Mesenchymal stem cell (in vitro differentiated cells and primary cell): Measurements from ENCODE around the gene SNTN.

Experiments
- DNase-seq: peaks from one replicate; pipeline ENCODE4 v3.0.0-alpha.2; 2013
- H2AFZ ChIP-seq: one replicate; pipeline ENCODE4 v1.6.1; 2013; ENCODE audit warnings: low read depth, mild to moderate bottlenecking, control low read depth, inconsistent platforms, low read length, moderate library complexity
- H2AK5ac ChIP-seq: 2 replicates; pipeline ENCODE4 v1.6.1; 2013; ENCODE audit warnings: low read length, moderate library complexity, mild to moderate bottlenecking, inconsistent platforms; ENCODE audit not compliant: severe bottlenecking
- H2BK120ac ChIP-seq: one replicate; pipeline ENCODE4 v1.6.1; 2013; ENCODE audit warnings: low read depth, mild to moderate bottlenecking, inconsistent platforms, low read length, moderate library complexity
- H2BK12ac ChIP-seq, 2 experiments: one replicate each; pipeline ENCODE4 v1.6.1; 2013; ENCODE audit warnings: inconsistent platforms in 2 of 2, low read length in 2 of 2, mild to moderate bottlenecking in 2 of 2, moderate library complexity in 2 of 2, control low read depth in 1 of 2
- H2BK15ac ChIP-seq: one replicate; pipeline ENCODE4 v1.6.1; 2013; ENCODE audit warnings: mild to moderate bottlenecking, low read depth, inconsistent platforms; ENCODE audit not compliant: poor library complexity, severe bottlenecking
- H2BK5ac ChIP-seq: 2 replicates; pipeline ENCODE4 v1.6.1; 2013; ENCODE audit warnings: low read depth, mild to moderate bottlenecking, low read length, control low read depth, inconsistent platforms; ENCODE audit not compliant: poor library complexity, severe bottlenecking
- H3K14ac ChIP-seq, 2 experiments: one replicate each; pipeline ENCODE4 v1.6.1; 2013; ENCODE audit warnings: inconsistent platforms in 2 of 2, low read length in 2 of 2, control low read depth in 1 of 2, mild to moderate bottlenecking in 1 of 2, moderate library complexity in 1 of 2
- H3K18ac ChIP-seq, 2 experiments: one replicate each; pipeline ENCODE4 v1.6.1; 2013; ENCODE audit warnings: inconsistent platforms in 2 of 2, low read length in 2 of 2, control low read depth in 1 of 2, low read depth in 1 of 2, mild to moderate bottlenecking in 1 of 2
- H3K23ac ChIP-seq, 2 experiments: one replicate each; pipeline ENCODE4 v1.6.1; 2013; ENCODE audit warnings: inconsistent platforms in 2 of 2, low read length in 2 of 2, mild to moderate bottlenecking in 2 of 2, moderate library complexity in 2 of 2, control low read depth in 1 of 2
- H3K27ac ChIP-seq: 2 replicates; pipeline ENCODE4 v1.5.1; 2013; ENCODE audit warnings: mild to moderate bottlenecking, moderate library complexity, low read length, control low read depth, inconsistent platforms; ENCODE audit not compliant: poor library complexity, severe bottlenecking
- H3K27me3 ChIP-seq, 2 experiments: 2 replicates each; pipeline versions ENCODE4 v1.6.1 to v1.7.0; 2013; ENCODE audit warnings: low read length in 2 of 2, mild to moderate bottlenecking in 2 of 2, moderate library complexity in 2 of 2, control low read depth in 1 of 2, inconsistent platforms in 1 of 2; ENCODE audit not compliant: control insufficient read depth in 1 of 2, insufficient read depth in 1 of 2
- H3K36me3 ChIP-seq, 2 experiments: 2 replicates each; pipeline versions ENCODE4 v1.6.1 to v1.7.0; 2013; ENCODE audit warnings: low read length in 2 of 2, control low read depth in 1 of 2, inconsistent platforms in 1 of 2, low read depth in 1 of 2, mild to moderate bottlenecking in 1 of 2; ENCODE audit not compliant: insufficient read depth in 2 of 2, control insufficient read depth in 1 of 2
- H3K4ac ChIP-seq, 2 experiments: one replicate each; pipeline ENCODE4 v1.6.1; 2013; ENCODE audit warnings: inconsistent platforms in 2 of 2, low read length in 2 of 2, mild to moderate bottlenecking in 2 of 2, moderate library complexity in 2 of 2, control low read depth in 1 of 2, low read depth in 1 of 2
- H3K4me1 ChIP-seq: 2 replicates; pipeline ENCODE4 v1.6.1; 2013; ENCODE audit warnings: low read depth, low read length, control low read depth; ENCODE audit not compliant: control insufficient read depth, insufficient read depth
- H3K4me2 ChIP-seq: 2 replicates; pipeline ENCODE4 v1.6.1; 2013; ENCODE audit warnings: low read length, mild to moderate bottlenecking, inconsistent platforms; ENCODE audit not compliant: poor library complexity, severe bottlenecking
- H3K4me3 ChIP-seq, 2 experiments: 2 replicates each; pipeline versions ENCODE4 v1.5.1 to v1.7.0; 2013; ENCODE audit warnings: low read length in 2 of 2, mild to moderate bottlenecking in 2 of 2, control low read depth in 1 of 2, low read depth in 1 of 2; ENCODE audit not compliant: insufficient read depth in 1 of 2
- H3K79me1 ChIP-seq: replicated peaks from 2 replicates; pipeline ENCODE4 v1.6.1; 2013; ENCODE audit warnings: mild to moderate bottlenecking, control low read depth, low read length, inconsistent platforms; ENCODE audit not compliant: poor library complexity, severe bottlenecking
- H3K9ac ChIP-seq: 2 replicates; pipeline ENCODE4 v1.7.0; 2013; ENCODE audit warnings: mild to moderate bottlenecking, low read length, moderate library complexity
- H3K9me3 ChIP-seq: 2 replicates; pipeline ENCODE4 v1.7.0; 2013; ENCODE audit warnings: mild to moderate bottlenecking, low read length; ENCODE audit not compliant: control insufficient read depth
- H4K8ac ChIP-seq: one replicate; pipeline ENCODE4 v1.6.1; 2013; ENCODE audit warnings: inconsistent platforms, mild to moderate bottlenecking, low read length, moderate library complexity
- H4K91ac ChIP-seq: one replicate; pipeline ENCODE4 v1.6.1; 2013; ENCODE audit warnings: mild to moderate bottlenecking, low read length, inconsistent platforms
- WGBS: methylation state at CpG from one replicate; pipeline ENCODE4 v1.1.7; 2013; ENCODE audit warnings: mixed read lengths; 5-methylcytosine and 5-hydroxymethylcytosine counted together

The SNTN gene

DNA sequence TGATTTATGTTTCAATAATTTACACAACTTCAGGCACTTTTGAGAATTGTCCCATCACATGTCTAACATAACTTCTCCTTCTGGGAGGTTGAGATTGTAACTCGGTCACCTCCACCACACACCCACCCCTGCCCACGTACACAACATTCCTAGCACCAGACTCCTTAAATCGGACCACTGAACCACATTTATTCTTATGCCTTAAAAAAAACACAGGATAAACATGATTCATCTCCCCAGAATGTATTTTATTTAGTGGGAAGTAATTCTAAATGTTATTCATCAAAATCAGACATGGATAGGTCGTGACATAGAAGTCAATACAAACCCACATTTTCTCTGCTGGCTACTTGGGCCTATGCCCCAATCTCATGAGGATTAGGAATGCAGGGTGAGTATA is 3.0 kb downstream of the SNTN start:
- Histone ChIP-seq H2BK5ac (no peak overlapping the region), H4K91ac (no peak overlapping the region), H2BK15ac (no peak overlapping the region), H3K18ac (no peak overlapping the region), H2BK12ac (no peak overlapping the region), H2AFZ (no peak overlapping the region), H3K4me2 (no peak overlapping the region), H3K9ac (no peak overlapping the region), H3K79me1 (no peaks in the 10 kb centered on the region), H3K27ac (no peak overlapping the region), H2BK120ac (no peak overlapping the region), H3K36me3 (no peaks in the 10 kb centered on the region), H3K9me3 (no peaks in the 10 kb centered on the region), H3K4me3 (no peak overlapping the region), H3K4ac (no peak overlapping the region), H3K14ac (no peak overlapping the region), H3K4me1 (no peaks in the 10 kb centered on the region), H3K23ac (no peak overlapping the region), H4K8ac (no peak overlapping the region), H2AK5ac (no peak overlapping the region), H3K27me3 (no peaks in the 10 kb centered on the region)
- no peak for DNase-seq
- 52% methylated on average over 3 of the region's 4 CpGs for WGBS

DNA sequence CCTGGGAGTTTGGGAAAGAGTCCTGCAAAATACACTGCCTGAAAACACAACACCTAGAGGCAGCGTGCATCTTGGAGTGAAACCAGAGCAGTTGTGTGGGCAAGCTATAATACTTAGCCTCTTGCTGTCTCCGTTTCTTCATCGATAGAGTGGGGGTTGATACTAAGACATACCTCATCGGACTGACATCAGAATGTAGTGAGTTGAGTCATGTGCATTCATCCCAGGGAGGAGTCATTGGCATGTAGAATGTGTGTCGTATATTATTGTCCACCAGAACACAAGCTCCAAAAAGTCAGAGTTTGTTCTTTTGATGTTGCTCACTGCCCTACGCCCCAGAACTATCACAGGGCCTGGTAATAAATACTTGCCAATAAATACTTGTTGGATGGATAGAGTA is 4.3 kb downstream of the SNTN start:
- DNase-seq, result no peak
- H3K18ac ChIP-seq, result no peak overlapping the region
- H3K27me3 ChIP-seq, result no peaks in the 10 kb centered on the region
- no peak overlapping the region for H2BK12ac ChIP-seq
- no peak overlapping the region for H3K4ac ChIP-seq
- no peak overlapping the region for H2BK5ac ChIP-seq
- H4K91ac ChIP-seq, result no peak overlapping the region
- no peak overlapping the region for H4K8ac ChIP-seq
- H3K23ac ChIP-seq, result no peak overlapping the region
- H2BK15ac ChIP-seq, result no peak overlapping the region
- H3K4me1 ChIP-seq, result no peaks in the 10 kb centered on the region
- no peak overlapping the region for H2AFZ ChIP-seq
- H3K4me2 ChIP-seq, result no peak overlapping the region
- no peaks in the 10 kb centered on the region for H3K36me3 ChIP-seq
- no peak overlapping the region for H3K14ac ChIP-seq
- peak overlapping the region; percentile 70 for H3K9ac ChIP-seq
- 76% methylated on average over 5 of the region's 6 CpGs for WGBS
- no peaks in the 10 kb centered on the region for H3K79me1 ChIP-seq
- no peaks in the 10 kb centered on the region for H3K9me3 ChIP-seq
- peak overlapping the region in 1 of 2 experiments; percentile 35 for H3K4me3 ChIP-seq
- no peak overlapping the region for H3K27ac ChIP-seq
- no peak overlapping the region for H2BK120ac ChIP-seq
- no peak overlapping the region for H2AK5ac ChIP-seq

DNA sequence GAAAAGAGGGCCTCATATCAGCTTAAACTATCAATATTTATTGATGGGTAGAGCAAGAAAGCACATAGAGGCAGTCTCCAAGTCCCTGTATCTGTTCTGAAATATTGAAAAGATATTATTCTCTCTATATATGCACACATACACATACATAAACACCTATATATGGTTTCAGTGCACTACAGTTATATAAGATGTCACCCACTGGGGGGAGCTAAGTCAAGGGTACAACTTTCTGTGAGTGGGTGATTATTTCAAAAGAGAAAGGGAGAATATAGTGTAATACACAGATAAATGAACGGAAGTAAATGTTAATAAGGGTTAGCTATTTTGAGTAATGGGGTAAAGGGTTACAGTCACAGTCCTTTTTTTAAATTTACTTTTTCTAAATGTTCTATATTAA is 8.8 kb downstream of the SNTN start:
- Histone ChIP-seq H3K14ac (no peak overlapping the region), H3K36me3 (no peaks in the 10 kb centered on the region), H3K4ac (no peak overlapping the region), H2BK5ac (no peak overlapping the region), H2BK15ac (no peak overlapping the region), H3K79me1 (no peaks in the 10 kb centered on the region), H2BK12ac (no peak overlapping the region), H3K27ac (no peak overlapping the region), H3K23ac (no peak overlapping the region), H2AK5ac (no peak overlapping the region), H3K4me3 (no peak overlapping the region), H3K9ac (no peak overlapping the region), H2BK120ac (no peak overlapping the region), H3K27me3 (no peaks in the 10 kb centered on the region), H4K91ac (no peak overlapping the region), H4K8ac (no peak overlapping the region), H2AFZ (no peak overlapping the region), H3K4me1 (no peaks in the 10 kb centered on the region), H3K4me2 (no peak overlapping the region), H3K9me3 (no peaks in the 10 kb centered on the region), H3K18ac (no peak overlapping the region)
- DNase-seq, result no peak
- WGBS, result no CpG with 5 or more reads among the region's 1 CpG

DNA sequence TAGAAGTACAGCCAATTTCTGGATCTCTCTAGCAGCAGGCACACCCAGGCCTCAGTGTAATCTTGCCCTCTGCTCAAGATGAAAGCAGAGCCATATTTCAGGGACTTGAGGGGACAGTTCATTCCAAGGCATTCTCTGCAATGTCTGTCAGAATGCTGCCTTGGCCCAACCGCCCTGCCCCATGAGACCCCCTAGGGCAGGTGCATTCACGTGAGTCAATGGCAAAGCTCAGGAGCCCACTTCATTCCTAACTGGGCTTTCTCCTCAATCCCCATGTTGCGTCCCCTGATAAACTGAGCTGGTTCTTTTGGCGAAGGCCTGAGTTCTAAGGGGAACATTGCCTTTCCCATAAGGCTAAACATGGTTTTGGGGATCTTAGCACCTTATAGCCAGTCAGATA is 9.5 kb downstream of the SNTN start:
- Histone ChIP-seq H2AK5ac (no peak overlapping the region), H3K14ac (no peak overlapping the region), H3K18ac (no peak overlapping the region), H3K79me1 (no peaks in the 10 kb centered on the region), H4K8ac (no peak overlapping the region), H2AFZ (no peak overlapping the region), H3K27me3 (no peaks in the 10 kb centered on the region), H3K4me1 (no peaks in the 10 kb centered on the region), H2BK5ac (no peak overlapping the region), H3K23ac (no peak overlapping the region), H3K9ac (no peak overlapping the region), H2BK120ac (no peak overlapping the region), H3K4me3 (no peak overlapping the region), H3K4ac (no peak overlapping the region), H2BK15ac (no peak overlapping the region), H3K36me3 (no peaks in the 10 kb centered on the region), H3K9me3 (no peaks in the 10 kb centered on the region), H4K91ac (no peak overlapping the region), H3K4me2 (no peak overlapping the region), H2BK12ac (no peak overlapping the region), H3K27ac (no peak overlapping the region)
- WGBS, result 67% methylated on average over 4 of the region's 4 CpGs
- no peak for DNase-seq
